NCI-H2196 treated with DMSO at 0.1 percent for 48 hours (cell line): ENCODE data around the gene SBF2.

Experiments
- DNase-seq: peaks from one replicate; lab custom pipeline; 2025; ENCODE audit not compliant: unreplicated experiment; lab: John Stamatoyannopoulos, UW

SBF2 gene

DNA sequence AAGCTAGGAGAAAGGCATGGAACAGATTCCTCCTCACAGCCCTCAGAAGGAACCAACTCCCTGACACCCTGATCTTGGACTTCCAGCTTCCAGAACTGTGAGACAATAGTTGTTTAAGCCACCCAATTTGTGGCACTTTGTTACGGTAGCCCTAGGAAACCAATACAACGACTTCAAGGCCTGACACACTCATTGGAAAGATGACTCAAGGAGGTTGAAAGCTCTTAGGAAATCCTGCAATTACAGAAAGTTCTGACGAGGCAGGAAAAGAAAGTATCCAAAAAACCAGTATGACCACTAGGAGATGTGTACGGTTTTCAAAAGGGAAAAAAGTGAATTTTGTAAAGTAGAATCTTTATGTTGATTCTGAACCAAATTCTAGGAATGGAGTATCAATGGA lies 468.7 kb downstream of the SBF2 start:
- DNase-seq: no peak

GRCh38 chr11:9823887-9824385 lies 470.1 kb downstream of the SBF2 start:
- DNase-seq: no peak

- DNase-seq: no peak
Measured at GRCh38 chr11:9823439-9823838, 470.6 kb downstream of the SBF2 start.

GRCh38 chr11:9821008-9821752 lies 472.8 kb downstream of the SBF2 start:
- DNase-seq: no peak

DNA sequence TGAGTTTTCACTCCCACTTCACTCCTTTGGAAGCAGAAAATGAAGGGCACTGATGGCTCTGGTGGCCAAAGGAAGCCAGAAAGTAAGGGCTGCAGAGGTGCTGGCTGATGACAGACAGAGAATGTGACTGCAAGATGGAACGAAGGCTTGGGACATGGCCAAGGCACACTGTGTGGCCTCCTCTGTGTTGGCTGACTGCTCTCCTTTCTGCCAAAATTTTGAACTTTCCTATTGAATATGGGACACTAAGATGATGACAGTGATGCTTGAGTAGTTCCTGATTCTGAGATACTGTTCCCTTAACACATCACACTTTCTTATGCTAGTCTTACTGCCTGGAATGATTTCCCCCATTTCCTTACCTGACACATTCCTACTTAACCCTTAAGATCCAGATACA lies 473.8 kb downstream of the SBF2 start:
- no peak for DNase-seq

DNA sequence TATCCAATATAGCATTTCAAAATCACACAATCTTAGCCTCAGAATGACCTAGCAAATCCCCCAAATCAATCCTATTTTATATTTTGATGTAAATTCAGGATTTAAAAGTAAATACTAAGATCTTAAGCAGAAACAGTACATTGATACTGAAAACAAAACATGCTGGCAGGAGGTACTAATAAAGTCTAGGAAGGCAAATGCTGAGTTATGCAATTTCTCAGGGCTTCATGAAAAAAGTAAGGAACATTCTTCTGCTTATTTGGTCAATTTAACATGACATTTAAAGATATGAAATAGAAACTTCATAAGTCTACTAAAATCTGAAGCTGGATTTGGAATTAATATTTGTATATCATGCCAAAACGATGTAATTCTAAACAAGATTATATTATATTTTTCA lies 476.8 kb downstream of the SBF2 start:
- no peak for DNase-seq

GRCh38 chr11:9815486-9816136 lies 478.4 kb downstream of the SBF2 start:
- no peak for DNase-seq

GRCh38 chr11:9814108-9814507 lies 479.9 kb downstream of the SBF2 start:
- DNase-seq: no peak

- no peak for DNase-seq
Measured at GRCh38 chr11:9808943-9809342, 485.1 kb downstream of the SBF2 start.

- DNase-seq: no peak
Measured at GRCh38 chr11:9806946-9807687, 486.9 kb downstream of the SBF2 start.

GRCh38 chr11:9804419-9804902 lies 489.6 kb downstream of the SBF2 start:
- no peak for DNase-seq

GRCh38 chr11:9803685-9804418 lies 490.2 kb downstream of the SBF2 start:
- no peak for DNase-seq

GRCh38 chr11:9802291-9802861 lies 491.6 kb downstream of the SBF2 start:
- no peak for DNase-seq

DNA sequence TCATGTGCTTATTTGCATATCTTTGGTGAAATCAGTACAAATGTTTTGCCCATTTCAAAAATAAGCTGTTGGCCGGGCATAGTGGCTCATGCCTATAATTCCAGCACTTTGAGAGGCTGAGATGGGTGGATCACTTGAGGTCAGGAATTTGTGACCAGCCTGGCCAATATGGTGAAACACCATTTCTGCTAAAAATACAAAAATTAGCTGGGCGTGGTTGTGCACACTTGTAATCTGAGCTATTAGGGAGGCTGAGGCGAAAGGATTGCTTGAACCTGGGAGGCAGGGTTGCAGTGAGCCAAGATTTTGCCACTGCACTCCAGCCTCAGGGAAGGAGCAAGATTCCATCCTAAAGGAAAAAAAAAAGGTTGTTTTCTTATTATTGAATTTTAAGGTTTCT lies 494.1 kb downstream of the SBF2 start:
- DNase-seq: no peak

- no peak for DNase-seq
Measured at GRCh38 chr11:9797300-9797699, 496.7 kb downstream of the SBF2 start.

DNA sequence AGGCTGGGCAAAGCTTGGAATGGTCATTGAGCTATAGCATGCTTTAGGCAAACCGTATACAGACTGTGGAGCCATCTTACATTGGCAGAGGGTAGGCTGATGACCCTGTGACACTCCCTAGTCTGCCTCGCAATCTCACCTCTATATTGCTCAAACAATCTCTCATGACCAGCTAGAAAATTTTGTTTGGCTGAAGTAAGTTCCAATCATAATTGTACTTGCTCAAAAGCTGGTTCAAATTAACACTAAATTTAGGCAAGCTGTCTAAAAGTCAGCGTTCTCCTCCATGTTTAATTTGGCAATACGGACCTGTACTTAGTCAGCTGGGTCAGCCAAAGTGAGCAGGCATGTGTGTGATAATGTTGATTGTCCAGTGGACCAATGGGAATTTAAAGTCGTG lies 497.2 kb downstream of the SBF2 start:
- no peak for DNase-seq

DNA sequence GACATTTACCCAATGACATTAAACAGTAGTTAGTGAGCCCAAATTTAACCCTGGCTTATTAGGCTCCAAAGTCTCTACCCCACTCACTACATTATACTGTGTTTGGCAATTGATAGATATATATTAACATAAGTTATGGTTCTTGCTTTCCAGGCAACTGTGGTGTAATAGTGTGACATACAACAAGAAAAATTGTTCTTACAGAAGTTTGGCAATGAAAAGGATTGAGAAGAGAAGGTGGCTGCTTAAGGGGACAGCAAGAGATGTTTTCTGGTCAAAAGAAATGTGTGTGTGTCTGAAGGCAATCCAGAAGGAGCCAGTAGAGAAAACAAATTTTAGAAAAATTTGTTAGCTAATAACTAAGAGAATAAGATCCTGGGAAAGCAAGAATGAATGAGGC lies 497.8 kb downstream of the SBF2 start:
- no peak for DNase-seq

DNA sequence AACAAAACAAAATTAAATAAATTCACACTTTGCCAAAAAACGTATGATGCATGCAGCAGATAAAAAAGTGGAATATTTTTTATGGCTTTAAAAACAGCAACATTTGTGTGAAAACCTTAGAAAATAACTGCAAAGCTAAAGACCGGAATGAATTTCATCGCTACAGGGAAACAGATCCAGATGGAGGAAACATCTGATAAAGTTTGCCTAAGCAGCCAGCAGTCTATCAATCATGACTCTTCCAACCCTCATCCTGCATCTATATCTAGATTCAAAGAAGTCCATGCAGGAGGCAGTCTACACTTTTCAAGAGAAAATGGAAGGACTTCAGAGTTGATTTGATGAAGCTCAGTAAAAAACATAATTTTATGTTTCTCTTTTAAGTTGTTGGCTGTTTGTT lies 503.3 kb downstream of the SBF2 start:
- no peak for DNase-seq

DNA sequence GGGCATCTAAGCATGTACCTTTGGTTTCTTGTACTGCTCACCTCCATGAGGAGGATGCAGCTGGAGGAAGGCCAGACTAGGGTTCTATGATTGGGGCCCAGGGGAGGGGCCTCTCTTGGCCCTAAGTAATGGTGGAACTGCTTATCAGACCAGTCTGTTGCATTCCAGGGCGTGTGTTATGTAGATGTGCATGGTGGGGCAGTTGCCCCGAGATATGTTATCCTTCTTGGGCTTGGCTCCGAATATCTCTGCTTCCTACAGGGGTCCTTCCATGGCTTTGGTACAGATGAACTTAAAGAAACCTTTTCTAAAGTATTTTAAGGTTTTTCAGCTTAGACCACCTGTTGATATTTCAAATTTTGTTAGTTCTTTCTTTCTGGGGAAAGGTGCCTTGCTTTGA lies 504.1 kb downstream of the SBF2 start:
- DNase-seq: no peak

GRCh38 chr11:9787981-9788521 lies 506.0 kb downstream of the SBF2 start:
- DNase-seq: no peak

GRCh38 chr11:9787260-9787659 lies 506.8 kb downstream of the SBF2 start:
- DNase-seq: no peak
